HCT116 (cell line): ENCODE results near the gene DDX3Y. TPM values are rescaled to one million over a fixed set of nuclear protein-coding genes. Genes with fewer than 3 reads are reported as not detected.

Experiments used
- total RNA-seq: library from RNA; stranded (reverse); gene quantifications from one replicate; pipeline ENCODE4 v1.2.1, GENCODE V29; 2021; ENCODE audit not compliant: unreplicated experiment

Gene DDX3Y
- total RNA-seq, 1 experiment from 2014 or later = 33.8 TPM

Other genes with a start within 250 kb of the DDX3Y start
- gene USP9Y, start 203.6 kb upstream of the DDX3Y start, total RNA-seq = 4.4 TPM